ENCODE measurements around the gene PDHX. TPM values are rescaled to one million over a fixed set of nuclear protein-coding genes. Genes with fewer than 3 reads are reported as not detected.

Gene PDHX
- total RNA-seq, 1 donor from 2014 or later, result 57.9 TPM

DNA sequence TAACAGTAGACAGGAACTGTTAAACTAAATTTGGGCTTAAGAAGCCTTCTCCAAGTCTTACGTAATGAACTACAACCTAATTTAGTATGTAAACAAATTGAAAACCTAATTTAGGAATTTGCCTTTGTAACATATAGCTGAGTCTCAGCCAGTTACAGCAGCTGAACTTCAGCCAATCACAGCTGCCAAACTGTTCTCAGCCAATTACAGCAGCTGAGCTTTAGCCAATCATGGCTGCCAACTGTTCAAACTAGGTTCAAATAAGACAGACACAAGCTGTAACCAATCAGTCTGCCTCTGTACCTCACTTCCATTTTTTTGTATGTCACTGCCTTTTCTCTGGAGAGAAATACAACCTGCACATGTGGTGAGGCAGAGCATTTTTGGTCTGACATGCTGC is 127.5 kb downstream of the PDHX start:
- DNase-seq (ENCODE audit: low spot score), result no peak

DNA sequence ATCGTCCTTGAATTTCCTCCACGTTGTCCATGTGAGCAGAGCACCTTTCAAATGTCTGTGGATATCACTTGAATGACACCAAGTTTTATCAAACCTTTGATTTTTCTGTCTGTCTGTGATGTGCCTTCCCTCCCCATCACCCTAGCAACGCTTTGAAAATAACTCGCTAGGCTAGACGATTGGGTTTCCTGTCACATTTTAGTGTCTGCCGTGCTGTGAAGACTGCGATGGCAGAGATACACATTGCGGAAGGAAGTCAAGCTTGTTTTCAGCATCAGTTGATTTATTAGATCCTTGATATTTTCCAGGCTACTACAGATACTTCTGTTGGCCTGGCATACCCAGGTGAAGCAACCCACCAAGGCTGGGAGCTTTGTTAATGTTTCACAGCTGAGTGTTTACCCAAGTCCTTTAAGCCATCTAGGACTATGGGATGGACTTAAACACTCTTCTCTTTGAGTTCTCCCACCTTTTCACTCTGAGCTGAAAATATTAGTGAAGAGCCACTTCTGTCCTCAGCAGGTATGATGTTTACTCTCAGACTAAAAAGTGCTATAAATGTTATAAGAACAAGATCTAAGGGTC is 128.9 kb downstream of the PDHX start:
- DNase-seq (ENCODE audit: low spot score), result no peak

Small RNAs within 50 kb of the gene (microRNA-seq; reads per million reads assigned to microRNA genes)
- 4.4 reads per million for gene MIR1343 (ENCODE audit: borderline number of aligned reads)

Other genes with a start within 250 kb of the PDHX start
- gene APIP, start 239 bp upstream of the PDHX start, total RNA-seq, result 56.4 TPM
- gene CD44, start 222.6 kb downstream of the PDHX start, total RNA-seq, result 280 TPM